ENCODE results near the gene NUDCD3. TPM values are rescaled to one million over a fixed set of nuclear protein-coding genes. Genes with fewer than 3 reads are reported as not detected.

Gene NUDCD3
- total RNA-seq, 1 experiment from 2014 or later, result 117 TPM

DNA sequence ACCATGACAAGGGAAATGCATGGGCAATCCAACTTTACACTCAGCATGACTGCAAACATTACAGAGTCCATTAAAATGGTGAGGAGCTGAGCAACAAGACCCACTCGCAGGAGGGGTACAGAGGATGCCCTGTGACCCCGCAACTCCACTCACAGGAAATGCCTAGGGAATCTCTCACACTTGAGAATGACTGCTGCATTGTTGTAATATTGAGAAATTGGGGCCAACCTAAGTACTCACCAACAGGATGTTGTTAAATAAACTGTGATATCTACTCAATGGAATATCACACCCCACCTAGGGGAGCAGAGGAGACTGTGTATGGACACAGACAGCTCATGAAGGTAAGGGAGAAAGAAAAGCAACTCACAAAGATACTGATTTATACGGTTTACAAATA is 111.7 kb downstream of the NUDCD3 start:
- no peaks in the 10 kb centered on the region for H3K27me3 ChIP-seq (ENCODE audit: control insufficient read depth, insufficient read depth, low read length)
- intact Hi-C loops (cut with micrococcal nuclease; ENCODE audit: unreplicated experiment) (no loop called here), in situ Hi-C loops (cut with HindIII; ENCODE audit: low pct_unique_long_range_greater_than_20kb, low sequenced_read_pairs) (no loop called here)
- no peaks in the 10 kb centered on the region for H3K4me1 ChIP-seq (ENCODE audit: control insufficient read depth, insufficient read depth, low read length)
- ChIA-PET POLR2A (interaction anchor here (0.7 kb wide), 1 partner anchor 77 kb away, joined by 6 read pairs; no protein-coding TSS in a partner anchor), CTCF (no interaction called here)
- peak; percentile 65 for DNase-seq (ENCODE audit: low read depth, low spot score)
- no peak overlapping the region for H3K4me3 ChIP-seq (ENCODE audit: low read depth in 2 of 2, low read length in 2 of 2)
- no TSS peak for BruUV-seq (replicated peaks)
- peak; percentile 21 for ATAC-seq
- TF ChIP-seq, protein P1, sequence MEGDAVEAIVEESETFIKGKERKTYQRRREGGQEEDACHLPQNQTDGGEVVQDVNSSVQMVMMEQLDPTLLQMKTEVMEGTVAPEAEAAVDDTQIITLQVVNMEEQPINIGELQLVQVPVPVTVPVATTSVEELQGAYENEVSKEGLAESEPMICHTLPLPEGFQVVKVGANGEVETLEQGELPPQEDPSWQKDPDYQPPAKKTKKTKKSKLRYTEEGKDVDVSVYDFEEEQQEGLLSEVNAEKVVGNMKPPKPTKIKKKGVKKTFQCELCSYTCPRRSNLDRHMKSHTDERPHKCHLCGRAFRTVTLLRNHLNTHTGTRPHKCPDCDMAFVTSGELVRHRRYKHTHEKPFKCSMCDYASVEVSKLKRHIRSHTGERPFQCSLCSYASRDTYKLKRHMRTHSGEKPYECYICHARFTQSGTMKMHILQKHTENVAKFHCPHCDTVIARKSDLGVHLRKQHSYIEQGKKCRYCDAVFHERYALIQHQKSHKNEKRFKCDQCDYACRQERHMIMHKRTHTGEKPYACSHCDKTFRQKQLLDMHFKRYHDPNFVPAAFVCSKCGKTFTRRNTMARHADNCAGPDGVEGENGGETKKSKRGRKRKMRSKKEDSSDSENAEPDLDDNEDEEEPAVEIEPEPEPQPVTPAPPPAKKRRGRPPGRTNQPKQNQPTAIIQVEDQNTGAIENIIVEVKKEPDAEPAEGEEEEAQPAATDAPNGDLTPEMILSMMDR (IDR thresholded peaks at IDR 0.05), result no peak
- no peak for TF ChIP-seq SIN3A (IDR thresholded peaks at IDR 0.05; ENCODE audit: borderline replicate concordance, insufficient read depth, low read depth, low read length)
- no peak for TF ChIP-seq POLR2AphosphoS5 (IDR thresholded peaks at IDR 0.05; ENCODE audit: low read depth, low read length)
- no peak overlapping the region for H3K27ac ChIP-seq (ENCODE audit: low read length)
- H3K36me3 ChIP-seq (ENCODE audit: control insufficient read depth, insufficient read depth, low read length), result no peaks in the 10 kb centered on the region
- no peaks in the 10 kb centered on the region for H3K9me3 ChIP-seq (ENCODE audit: control insufficient read depth, insufficient read depth, low read depth, low read length)

DNA sequence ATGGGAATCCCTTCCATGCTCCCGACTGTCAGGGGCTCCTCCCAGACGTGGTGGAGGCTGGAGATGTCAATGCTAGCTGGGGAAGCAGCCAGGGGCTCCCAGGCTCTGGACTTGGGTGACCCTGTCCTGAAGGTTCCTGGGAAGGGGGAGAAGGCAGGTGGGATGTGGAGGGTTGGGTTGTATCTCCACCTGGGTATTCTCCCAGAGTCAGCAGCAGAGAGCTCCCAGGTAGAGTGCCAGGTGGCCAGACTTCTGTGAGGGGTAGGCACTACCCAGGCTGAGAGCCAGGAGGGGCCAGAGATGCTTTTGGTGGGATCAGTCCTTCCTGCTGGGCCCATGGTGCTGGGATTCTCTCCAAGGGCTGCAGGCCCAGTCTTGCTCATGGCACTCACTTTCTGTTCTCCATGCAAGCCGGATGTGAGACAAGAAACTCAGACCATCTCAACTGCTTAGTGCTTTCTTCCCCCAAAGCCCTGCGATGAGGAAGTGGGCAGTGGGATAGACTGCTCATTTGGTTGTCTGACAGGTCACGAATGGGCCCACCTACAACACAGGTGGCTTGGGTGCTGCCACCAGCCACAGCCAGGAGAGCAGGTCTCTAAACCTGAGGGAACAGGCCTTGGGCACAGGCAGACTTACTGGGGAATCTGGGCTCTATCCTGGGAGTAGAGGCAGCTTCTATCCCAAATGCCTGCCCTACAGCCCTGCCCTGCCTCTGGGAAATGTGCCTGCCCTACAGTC is 112.6 kb downstream of the NUDCD3 start:
- CTCF ChIA-PET, result no interaction called here
- POLR2A ChIA-PET, result no interaction called here
- BruUV-seq (replicated peaks), result no TSS peak
- ATAC-seq (no peak), DNase-seq (ENCODE audit: low read depth, low spot score) (no peak)
- in situ Hi-C loops (cut with HindIII; ENCODE audit: low pct_unique_long_range_greater_than_20kb, low sequenced_read_pairs), result no loop called here
- no peaks in the 10 kb centered on the region for H3K27me3 ChIP-seq (ENCODE audit: control insufficient read depth, insufficient read depth, low read length)
- H3K9me3 ChIP-seq (ENCODE audit: control insufficient read depth, insufficient read depth, low read depth, low read length), result no peaks in the 10 kb centered on the region
- no peak overlapping the region for H3K4me3 ChIP-seq (ENCODE audit: low read depth in 2 of 2, low read length in 2 of 2)
- TF ChIP-seq, protein P1 (IDR thresholded peaks at IDR 0.05), result no peak
- TF ChIP-seq TCF7L2 (IDR thresholded peaks at IDR 0.05; ENCODE audit: low read depth, low read length) (no peak), POLR2AphosphoS5 (IDR thresholded peaks at IDR 0.05; ENCODE audit: low read depth, low read length) (no peak; the same call in 1 of the 2 replicates), SIN3A (IDR thresholded peaks at IDR 0.05; ENCODE audit: borderline replicate concordance, insufficient read depth, low read depth, low read length) (no peak)
- TF ChIP-seq, protein P2, sequence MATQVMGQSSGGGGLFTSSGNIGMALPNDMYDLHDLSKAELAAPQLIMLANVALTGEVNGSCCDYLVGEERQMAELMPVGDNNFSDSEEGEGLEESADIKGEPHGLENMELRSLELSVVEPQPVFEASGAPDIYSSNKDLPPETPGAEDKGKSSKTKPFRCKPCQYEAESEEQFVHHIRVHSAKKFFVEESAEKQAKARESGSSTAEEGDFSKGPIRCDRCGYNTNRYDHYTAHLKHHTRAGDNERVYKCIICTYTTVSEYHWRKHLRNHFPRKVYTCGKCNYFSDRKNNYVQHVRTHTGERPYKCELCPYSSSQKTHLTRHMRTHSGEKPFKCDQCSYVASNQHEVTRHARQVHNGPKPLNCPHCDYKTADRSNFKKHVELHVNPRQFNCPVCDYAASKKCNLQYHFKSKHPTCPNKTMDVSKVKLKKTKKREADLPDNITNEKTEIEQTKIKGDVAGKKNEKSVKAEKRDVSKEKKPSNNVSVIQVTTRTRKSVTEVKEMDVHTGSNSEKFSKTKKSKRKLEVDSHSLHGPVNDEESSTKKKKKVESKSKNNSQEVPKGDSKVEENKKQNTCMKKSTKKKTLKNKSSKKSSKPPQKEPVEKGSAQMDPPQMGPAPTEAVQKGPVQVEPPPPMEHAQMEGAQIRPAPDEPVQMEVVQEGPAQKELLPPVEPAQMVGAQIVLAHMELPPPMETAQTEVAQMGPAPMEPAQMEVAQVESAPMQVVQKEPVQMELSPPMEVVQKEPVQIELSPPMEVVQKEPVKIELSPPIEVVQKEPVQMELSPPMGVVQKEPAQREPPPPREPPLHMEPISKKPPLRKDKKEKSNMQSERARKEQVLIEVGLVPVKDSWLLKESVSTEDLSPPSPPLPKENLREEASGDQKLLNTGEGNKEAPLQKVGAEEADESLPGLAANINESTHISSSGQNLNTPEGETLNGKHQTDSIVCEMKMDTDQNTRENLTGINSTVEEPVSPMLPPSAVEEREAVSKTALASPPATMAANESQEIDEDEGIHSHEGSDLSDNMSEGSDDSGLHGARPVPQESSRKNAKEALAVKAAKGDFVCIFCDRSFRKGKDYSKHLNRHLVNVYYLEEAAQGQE (IDR thresholded peaks at IDR 0.05; ENCODE audit: insufficient read depth in 1 of 2, low read depth in 2 of 2, low read length in 1 of 2), result no peak
- no peaks in the 10 kb centered on the region for H3K4me1 ChIP-seq (ENCODE audit: control insufficient read depth, insufficient read depth, low read length)
- H3K36me3 ChIP-seq (ENCODE audit: control insufficient read depth, insufficient read depth, low read length), result no peaks in the 10 kb centered on the region
- no peak overlapping the region for H3K27ac ChIP-seq (ENCODE audit: low read length)
- intact Hi-C loops (cut with micrococcal nuclease; ENCODE audit: unreplicated experiment), result no loop called here
